ENCODE results near the gene HOXB9. TPM values are rescaled to one million over a fixed set of nuclear protein-coding genes. Genes with fewer than 3 reads are reported as not detected.

HOXB9 gene
- total RNA-seq (under 1 TPM in 4 of 5 donors, not detected in 1; 0.19 to 0.43 (median 0.30) TPM), total RNA-seq (0 to 3.4 (median 0.05) reads per million in 29 experiments)
- total RNA-seq (2013): not detected

- H3K27ac ChIP-seq (ENCODE audit: low read length): no peak within 1 kb of the TSS
- DNase-seq: peak in 7 of 35 experiments; percentile 24 to 67 (median 33)
- H3K4me1 ChIP-seq (ENCODE audit: control insufficient read depth in 1 of 2, extremely low read depth in 1 of 2, insufficient read depth in 2 of 2, low read length in 2 of 2): peaks cover 8 to 29% of the 10 kb centered on the region in 2 experiments
- Mint-ChIP-seq H3K27me3 (peaks cover 71 to 90% of the 10 kb centered on the region in 2 donors), H3K27ac (no peak within 1 kb of the TSS), H3K36me3 (no peaks in the 10 kb centered on the region), H3K4me3 (peak within 1 kb of the TSS; percentile 75 to 78 (median 77)), H3K9me3 (no peaks in the 10 kb centered on the region), H3K4me1 (peaks cover 10 to 20% (median 18%) of the 10 kb centered on the region in 3 donors)
- H3K27me3 ChIP-seq (replicated peaks in 1 of 2; ENCODE audit: control insufficient read depth in 2 of 2, extremely low read depth in 1 of 2, insufficient read depth in 2 of 2, low read length in 1 of 2): peaks cover 33 to 89% of the 10 kb centered on the region in 2 experiments
- no peaks in the 10 kb centered on the region for H3K36me3 ChIP-seq (ENCODE audit: control insufficient read depth in 2 of 2, extremely low read depth in 1 of 2, insufficient read depth in 1 of 2, low read length in 1 of 2)
- CTCF ChIA-PET: interaction anchor here (0.6 to 1.9 kb wide), 7 partner anchors 9 to 552 kb away, joined by 3 to 7 read pairs (median 4); partner anchors contain the start of gene HOXB8 (in 1 of the 2)
- POLR2A ChIA-PET: interaction anchor here (0.6 to 0.7 kb wide), 4 partner anchors 8 to 547 kb away, joined by 3 to 7 read pairs (median 6); no protein-coding TSS in a partner anchor
- peak within 1 kb of the TSS; percentile 33 to 71 for H3K4me3 ChIP-seq (ENCODE audit: control insufficient read depth in 1 of 2, extremely low read depth in 1 of 2, low read length in 1 of 2)
- no peaks in the 10 kb centered on the region for H3K9me3 ChIP-seq
- ATAC-seq (replicated peaks in 1 of 4): peak; percentile 42 to 67 (median 48)
- 0% methylated on average over 18 of the region's 50 CpGs for WGBS (ENCODE audit: insufficient coverage)
These were observed at the start of gene HOXB9 for GRCh38 chr17:48626245-48627117. Gene HOXB9, minus strand, starts transcription at chr17:48626358. Its CDS starts 89 bp downstream, at chr17:48626269.

GRCh38 chr17:48672340-48672739 is 46.2 kb upstream of the HOXB9 start:
- Histone ChIP-seq H3K9me3 (no peaks in the 10 kb centered on the region), H3K27ac (ENCODE audit: low read length) (no peak overlapping the region), H3K36me3 (ENCODE audit: control insufficient read depth in 2 of 2, extremely low read depth in 1 of 2, insufficient read depth in 1 of 2, low read length in 1 of 2) (no peaks in the 10 kb centered on the region), H3K4me3 (ENCODE audit: control insufficient read depth in 1 of 2, extremely low read depth in 1 of 2, low read length in 1 of 2) (no peak overlapping the region), H3K27me3 (replicated peaks in 1 of 2; ENCODE audit: control insufficient read depth in 2 of 2, extremely low read depth in 1 of 2, insufficient read depth in 2 of 2, low read length in 1 of 2) (peaks cover 5 to 39% of the 10 kb centered on the region in 2 experiments), H3K4me1 (ENCODE audit: control insufficient read depth in 1 of 2, extremely low read depth in 1 of 2, insufficient read depth in 2 of 2, low read length in 2 of 2) (peaks cover 0 to 9% of the 10 kb centered on the region in 2 experiments)
- Mint-ChIP-seq H3K4me1 (peaks cover 5 to 6% (median 5%) of the 10 kb centered on the region in 3 donors), H3K27ac (no peak overlapping the region), H3K36me3 (no peaks in the 10 kb centered on the region), H3K9me3 (no peaks in the 10 kb centered on the region), H3K27me3 (peaks cover 36 to 48% of the 10 kb centered on the region in 2 donors), H3K4me3 (no peak overlapping the region)
- WGBS (ENCODE audit: insufficient coverage): 80% methylated on average over 1 of the region's 2 CpGs
- ATAC-seq (replicated peaks in 1 of 4) (no peak), DNase-seq (no peak)
- POLR2A ChIA-PET: no interaction called here
- CTCF ChIA-PET: interaction anchor here (0.5 to 1.8 kb wide), 6 partner anchors 15 to 359 kb away, joined by 3 to 10 read pairs (median 4); partner anchors contain the start of gene HOXB9 (in 1 of the 2)

- Histone ChIP-seq H3K27ac (ENCODE audit: low read length) (no peak overlapping the region), H3K9me3 (no peaks in the 10 kb centered on the region), H3K27me3 (replicated peaks in 1 of 2; ENCODE audit: control insufficient read depth in 2 of 2, extremely low read depth in 1 of 2, insufficient read depth in 2 of 2, low read length in 1 of 2) (peaks cover 4 to 36% of the 10 kb centered on the region in 2 experiments), H3K4me3 (ENCODE audit: control insufficient read depth in 1 of 2, extremely low read depth in 1 of 2, low read length in 1 of 2) (no peak overlapping the region), H3K4me1 (ENCODE audit: control insufficient read depth in 1 of 2, extremely low read depth in 1 of 2, insufficient read depth in 2 of 2, low read length in 2 of 2) (peaks cover 0 to 9% of the 10 kb centered on the region in 2 experiments), H3K36me3 (ENCODE audit: control insufficient read depth in 2 of 2, extremely low read depth in 1 of 2, insufficient read depth in 1 of 2, low read length in 1 of 2) (no peaks in the 10 kb centered on the region)
- Mint-ChIP-seq H3K36me3 (no peaks in the 10 kb centered on the region), H3K9me3 (no peaks in the 10 kb centered on the region), H3K4me1 (peaks cover 5 to 6% (median 5%) of the 10 kb centered on the region in 3 donors), H3K4me3 (peak overlapping the region in 2 of 3 donors; percentile 17 to 42), H3K27me3 (peaks cover 41 to 47% of the 10 kb centered on the region in 2 donors), H3K27ac (no peak overlapping the region)
- DNase-seq: peak; percentile 11 to 81 (median 60)
- peak; percentile 68 to 82 (median 78) for ATAC-seq (replicated peaks in 1 of 4)
- POLR2A ChIA-PET: no interaction called here
- CTCF ChIA-PET: interaction anchor here (0.5 to 1.8 kb wide), 5 partner anchors 14 to 360 kb away, joined by 3 to 10 read pairs (median 3); no protein-coding TSS in a partner anchor
- 14% methylated on average over 13 of the region's 15 CpGs for WGBS (ENCODE audit: insufficient coverage)
These were observed 45.6 kb upstream of the HOXB9 start for GRCh38 chr17:48671697-48672171.

GRCh38 chr17:48663134-48663924 is 37.2 kb upstream of the HOXB9 start:
- Mint-ChIP-seq H3K4me1 (no peaks in the 10 kb centered on the region), H3K27me3 (peaks cover 14 to 19% of the 10 kb centered on the region in 2 donors), H3K27ac (no peak overlapping the region), H3K4me3 (no peak overlapping the region), H3K36me3 (no peaks in the 10 kb centered on the region), H3K9me3 (no peaks in the 10 kb centered on the region)
- WGBS (ENCODE audit: insufficient coverage): 77% methylated on average over 4 of the region's 8 CpGs
- DNase-seq (no peak), ATAC-seq (replicated peaks in 1 of 4) (no peak)
- ChIA-PET POLR2A (no interaction called here), CTCF (interaction anchor here in 1 of 2 donors (0.8 kb wide), 1 partner anchor 27 kb away, joined by 3 read pairs; no protein-coding TSS in a partner anchor)
- H3K4me3 ChIP-seq (ENCODE audit: control insufficient read depth in 1 of 2, extremely low read depth in 1 of 2, low read length in 1 of 2): no peak overlapping the region
- H3K4me1 ChIP-seq (ENCODE audit: control insufficient read depth in 1 of 2, extremely low read depth in 1 of 2, insufficient read depth in 2 of 2, low read length in 2 of 2): no peaks in the 10 kb centered on the region
- no peaks in the 10 kb centered on the region for H3K9me3 ChIP-seq
- H3K27me3 ChIP-seq (replicated peaks in 1 of 2; ENCODE audit: control insufficient read depth in 2 of 2, extremely low read depth in 1 of 2, insufficient read depth in 2 of 2, low read length in 1 of 2): peaks cover 0 to 25% of the 10 kb centered on the region in 2 experiments
- H3K36me3 ChIP-seq (ENCODE audit: control insufficient read depth in 2 of 2, extremely low read depth in 1 of 2, insufficient read depth in 1 of 2, low read length in 1 of 2): no peaks in the 10 kb centered on the region
- no peak overlapping the region for H3K27ac ChIP-seq (ENCODE audit: low read length)

- H3K27ac ChIP-seq (ENCODE audit: low read length): no peak overlapping the region
- H3K36me3 ChIP-seq (ENCODE audit: control insufficient read depth in 2 of 2, extremely low read depth in 1 of 2, insufficient read depth in 1 of 2, low read length in 1 of 2): no peaks in the 10 kb centered on the region
- no peak overlapping the region for H3K27ac Mint-ChIP-seq
- ATAC-seq (replicated peaks in 1 of 4): no peak
- H3K4me3 Mint-ChIP-seq: no peak overlapping the region
- H3K4me1 Mint-ChIP-seq: peaks cover 0 to 9% (median 7%) of the 10 kb centered on the region in 3 donors
- no peaks in the 10 kb centered on the region for H3K9me3 Mint-ChIP-seq
- peaks cover 3 to 4% of the 10 kb centered on the region in 2 donors for H3K27me3 Mint-ChIP-seq
- no peak for DNase-seq
- CTCF ChIA-PET: interaction anchor here in 1 of 2 donors (1.3 kb wide), 1 partner anchor 15 kb away, joined by 3 read pairs; no protein-coding TSS in a partner anchor
- no peaks in the 10 kb centered on the region for H3K9me3 ChIP-seq
- H3K27me3 ChIP-seq (replicated peaks in 1 of 2; ENCODE audit: control insufficient read depth in 2 of 2, extremely low read depth in 1 of 2, insufficient read depth in 2 of 2, low read length in 1 of 2): peaks cover 0 to 3% of the 10 kb centered on the region in 2 experiments
- H3K4me1 ChIP-seq (ENCODE audit: control insufficient read depth in 1 of 2, extremely low read depth in 1 of 2, insufficient read depth in 2 of 2, low read length in 2 of 2): peaks cover 0 to 6% of the 10 kb centered on the region in 2 experiments
- POLR2A ChIA-PET: interaction anchor here in 1 of 2 donors (0.5 kb wide), 1 partner anchor 19 kb away, joined by 5 read pairs; no protein-coding TSS in a partner anchor
- H3K36me3 Mint-ChIP-seq: no peaks in the 10 kb centered on the region
- no peak overlapping the region for H3K4me3 ChIP-seq (ENCODE audit: control insufficient read depth in 1 of 2, extremely low read depth in 1 of 2, low read length in 1 of 2)
These were observed 29.8 kb upstream of the HOXB9 start for GRCh38 chr17:48655913-48656312.
